ENCODE measurements around the gene HEPN1.

DNA sequence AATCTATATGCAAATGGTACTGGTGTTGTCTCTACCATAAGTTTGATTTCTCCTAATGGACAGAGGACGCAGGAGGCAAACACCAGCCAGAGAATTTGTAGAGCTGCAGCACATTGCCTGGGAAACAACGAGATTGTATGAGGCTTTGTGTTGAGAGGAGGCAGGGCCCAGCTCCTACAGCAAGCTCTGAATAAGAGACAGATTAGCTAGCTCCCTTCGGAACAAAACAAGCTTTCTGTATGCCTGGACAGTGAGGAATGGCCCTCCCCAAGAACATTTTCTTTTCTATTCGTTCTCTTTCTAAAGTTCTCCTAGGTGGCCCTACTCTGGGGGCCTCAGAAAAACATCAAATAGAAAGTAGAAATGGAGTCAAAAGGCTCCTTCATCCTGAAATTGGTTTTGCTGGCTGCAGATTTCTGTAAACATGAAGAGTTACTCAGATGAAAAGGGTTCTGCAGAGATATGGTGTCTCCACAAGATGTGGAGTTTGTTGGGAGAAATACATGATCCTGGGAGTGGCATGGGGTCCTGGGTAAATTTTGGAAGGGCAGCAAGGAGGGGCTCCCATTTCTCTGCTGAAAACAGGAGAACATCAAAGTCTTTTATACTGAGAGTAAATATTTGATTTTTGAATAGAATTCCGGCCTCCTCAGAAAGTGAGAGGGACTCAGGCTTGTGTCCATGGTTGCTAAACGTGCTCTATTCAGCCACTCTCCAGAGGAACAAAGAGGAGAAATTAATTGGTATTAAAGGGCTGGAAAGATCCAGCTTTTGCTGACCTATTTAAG is 23.6 kb downstream of the HEPN1 start:
- no peak for TF ChIP-seq YY1 (IDR thresholded peaks at IDR 0.05; ENCODE audit: insufficient read depth, insufficient read length)
- TF ChIP-seq SUZ12 (IDR thresholded peaks at IDR 0.05; ENCODE audit: extremely low read depth, insufficient read depth, insufficient read length): no peak
- TF ChIP-seq ZNF274 (IDR thresholded peaks at IDR 0.05; ENCODE audit: low read depth, low read length): no peak

Data from NT2/D1 (cell line).